Endothelial cell of umbilical vein (primary cell): ENCODE results near the gene ADA.
A peak's percentile ranks its signal among the peaks of the same experiment; 100 is the strongest.

ENCODE experiments used
- CTCF ChIP-seq, 2 donors: IDR thresholded peaks; 1 replicate in 1 of 2; 2 replicates in 1 of 2; pipeline ENCODE4 v1.5.1; 2011; ENCODE audit warnings: low read length in 2 of 2, mild to moderate bottlenecking in 2 of 2, moderate library complexity in 2 of 2, control low read depth in 1 of 2, inconsistent platforms in 1 of 2, low read depth in 1 of 2; ENCODE audit not compliant: insufficient read depth in 1 of 2; ENCODE audit errors: extremely low read depth in 1 of 2
- EZH2 ChIP-seq: IDR thresholded peaks from 2 replicates; pipeline ENCODE4 v1.6.1; 2012; ENCODE audit warnings: borderline replicate concordance, low read depth, mild to moderate bottlenecking, moderate library complexity, low read length, inconsistent platforms; ENCODE audit not compliant: severe bottlenecking
- JUN ChIP-seq: IDR thresholded peaks from 2 replicates; pipeline ENCODE4 v1.6.1; 2011; ENCODE audit warnings: borderline replicate concordance, low read depth; ENCODE audit not compliant: insufficient read length, insufficient read depth
- MAX ChIP-seq: IDR thresholded peaks from 2 replicates; pipeline ENCODE4 v1.6.1; 2011; ENCODE audit not compliant: insufficient read depth, insufficient read length
- MYC ChIP-seq: IDR thresholded peaks from one replicate; pipeline ENCODE4 v1.6.1; 2011; ENCODE audit warnings: mild to moderate bottlenecking, low read depth, low read length
- POLR2A ChIP-seq: IDR thresholded peaks from 2 replicates; pipeline ENCODE4 v1.6.1; 2012; ENCODE audit warnings: low read depth, mild to moderate bottlenecking, control low read depth, low read length
- POLR2AphosphoS5 ChIP-seq: IDR thresholded peaks from 2 replicates; pipeline ENCODE4 v1.6.1; 2012; ENCODE audit warnings: low read depth, mild to moderate bottlenecking, control low read depth, low read length, moderate library complexity; ENCODE audit not compliant: insufficient read depth

- TF ChIP-seq CTCF (IDR thresholded peaks at IDR 0.05; ENCODE audit: extremely low read depth in 1 of 2, insufficient read depth in 1 of 2, low read depth in 1 of 2, low read length in 2 of 2) (no peak), POLR2A (peak; percentile 84), JUN (peak; percentile 59), MAX (no peak), POLR2AphosphoS5 (peak; percentile 84), EZH2 (no peak), MYC (no peak)
Observed at GRCh38 chr20:44582311-44583025, 69.0 kb downstream of the ADA start, which contains the start of gene PKIG.
